CD4-positive, alpha-beta memory T cell (primary cell): ENCODE results near the gene SLC6A16. TPM values are rescaled to one million over a fixed set of nuclear protein-coding genes. Genes with fewer than 3 reads are reported as not detected.

Experiments
- microRNA-seq: library from miRNA; unstranded; fragments of <30 nt; microRNA quantifications from one replicate; pipeline ENCODE4 v1.2.0, GENCODE V29; 2021; ENCODE audit warnings: borderline replicate concordance, borderline number of aligned reads, borderline microRNAs expressed, mixed read lengths
- polyA plus RNA-seq, 2 donors: library from polyadenylated mRNA; unstranded; fragments of 300-500 nt; fragmentation: Illumina TruSeq; gene quantifications; one replicate each; pipeline ENCODE4 v1.2.3, GENCODE V29; 2021
- total RNA-seq, 2 experiments: library from RNA; stranded (reverse); gene quantifications; one replicate each; pipeline ENCODE4 v1.2.3, GENCODE V29; 2021

The SLC6A16 gene
- total and polyA plus RNA-seq, 4 experiments from 2014 or later = 1.1 to 5.1 (median 3.0) TPM

Small RNA genes lying within 50 kb of the gene (microRNA-seq; reads per million reads assigned to microRNA genes)
- not detected for gene MIR4324

Other genes starting within 250 kb of the SLC6A16 start
- gene SNRNP70, start 239.7 kb downstream of the SLC6A16 start, total RNA-seq = 100 to 1,000 TPM; 675 to 689 TPM
- gene SNRNP70, start 239.7 kb downstream of the SLC6A16 start, polyA plus RNA-seq = 10 to 100 TPM; 31.5 to 55.2 TPM
- 10 to 100 TPM; 17.7 to 18.6 TPM for gene LIN7B, start 210.8 kb downstream of the SLC6A16 start, total RNA-seq
- gene LIN7B, start 210.8 kb downstream of the SLC6A16 start, polyA plus RNA-seq = 1 to 10 TPM; 4.4 to 5.3 TPM
- gene C19orf73, start 206.0 kb downstream of the SLC6A16 start, total RNA-seq = 1 to 10 TPM; 1.7 to 1.9 TPM
- 1 to 10 TPM; 1.9 to 3.7 TPM for gene C19orf73, start 206.0 kb downstream of the SLC6A16 start, polyA plus RNA-seq
- 1 to 10 TPM; 4.0 to 4.5 TPM for gene PPFIA3, start 205.6 kb downstream of the SLC6A16 start, total RNA-seq
- under 1 TPM; 0.27 to 0.68 TPM for gene PPFIA3, start 205.6 kb downstream of the SLC6A16 start, polyA plus RNA-seq
- gene HRC, start 169.8 kb downstream of the SLC6A16 start, total RNA-seq = not detected
- gene HRC, start 169.8 kb downstream of the SLC6A16 start, polyA plus RNA-seq = not detected
- under 1 TPM in 1 of 2 experiments, not detected in 1; 0.41 TPM for gene TRPM4, start 167.4 kb downstream of the SLC6A16 start, total RNA-seq
- not detected for gene TRPM4, start 167.4 kb downstream of the SLC6A16 start, polyA plus RNA-seq
- gene CD37, start 10.2 kb upstream of the SLC6A16 start, total RNA-seq = 100 to 1,000 TPM; 330 to 347 TPM
- gene CD37, start 10.2 kb upstream of the SLC6A16 start, polyA plus RNA-seq = 100 to 1,000 TPM; 109 to 192 TPM
- gene TEAD2, start 37.2 kb upstream of the SLC6A16 start, total RNA-seq = not detected
- not detected for gene TEAD2, start 37.2 kb upstream of the SLC6A16 start, polyA plus RNA-seq
- not detected for gene DKKL1, start 38.7 kb upstream of the SLC6A16 start, total RNA-seq
- not detected for gene DKKL1, start 38.7 kb upstream of the SLC6A16 start, polyA plus RNA-seq
- under 1 TPM; 0.23 to 0.69 TPM for gene KASH5, start 63.1 kb upstream of the SLC6A16 start, total RNA-seq
- not detected for gene KASH5, start 63.1 kb upstream of the SLC6A16 start, polyA plus RNA-seq
- not detected for gene PTH2, start 98.2 kb upstream of the SLC6A16 start, total RNA-seq
- gene PTH2, start 98.2 kb upstream of the SLC6A16 start, polyA plus RNA-seq = not detected
- gene GFY, start 100.2 kb upstream of the SLC6A16 start, total RNA-seq = not detected
- not detected for gene GFY, start 100.2 kb upstream of the SLC6A16 start, polyA plus RNA-seq
- gene SLC17A7, start 116.3 kb upstream of the SLC6A16 start, total RNA-seq = under 1 TPM; 0.15 to 0.25 TPM
- not detected for gene SLC17A7, start 116.3 kb upstream of the SLC6A16 start, polyA plus RNA-seq
- gene PIH1D1, start 126.6 kb upstream of the SLC6A16 start, total RNA-seq = 100 to 1,000 TPM; 178 to 186 TPM
- 100 to 1,000 TPM in 1 of 2 donors, 10 to 100 TPM in 1; 87.2 to 124 TPM for gene PIH1D1, start 126.6 kb upstream of the SLC6A16 start, polyA plus RNA-seq
- gene ALDH16A1, start 128.0 kb upstream of the SLC6A16 start, total RNA-seq = 10 to 100 TPM; 31.6 to 32.6 TPM
- gene ALDH16A1, start 128.0 kb upstream of the SLC6A16 start, polyA plus RNA-seq = 10 to 100 TPM; 28.4 to 40.1 TPM
- 100 to 1,000 TPM; 114 to 115 TPM for gene FLT3LG, start 149.0 kb upstream of the SLC6A16 start, total RNA-seq
- gene FLT3LG, start 149.0 kb upstream of the SLC6A16 start, polyA plus RNA-seq = 100 to 1,000 TPM; 145 to 252 TPM
- gene RPL13A, start 162.4 kb upstream of the SLC6A16 start, total RNA-seq = 1,000 to 10,000 TPM; 5,517 to 5,661 TPM
- gene RPL13A, start 162.4 kb upstream of the SLC6A16 start, polyA plus RNA-seq = 1,000 to 10,000 TPM; 1,827 to 3,046 TPM
- gene RPS11, start 171.2 kb upstream of the SLC6A16 start, total RNA-seq = 1,000 to 10,000 TPM; 3,135 to 3,272 TPM
- gene RPS11, start 171.2 kb upstream of the SLC6A16 start, polyA plus RNA-seq = 1,000 to 10,000 TPM; 1,691 to 2,012 TPM
- gene FCGRT, start 187.5 kb upstream of the SLC6A16 start, total RNA-seq = 10 to 100 TPM; 21.9 to 25.8 TPM
- gene FCGRT, start 187.5 kb upstream of the SLC6A16 start, polyA plus RNA-seq = 10 to 100 TPM; 40.2 to 42.5 TPM
- gene RCN3, start 202.8 kb upstream of the SLC6A16 start, total RNA-seq = 1 to 10 TPM; 2.4 to 2.5 TPM
- gene RCN3, start 202.8 kb upstream of the SLC6A16 start, polyA plus RNA-seq = 1 to 10 TPM; 1.2 to 1.5 TPM